Omental fat pad (tissue), 4 donors: Measurements from ENCODE around the gene RAI1. TPM values are rescaled to one million over a fixed set of nuclear protein-coding genes. Genes with fewer than 3 reads are reported as not detected.
"Not testable (repeated sequence)": the region's sequence is repeated elsewhere in the genome, so short reads cannot be mapped to it uniquely, and the experiment has no call there.

Experiments
- ATAC-seq: fragments of 150-250 bp; one replicate; pipeline ENCODE4 v1.9.1; 2016; ENCODE audit warnings: mild to moderate bottlenecking, moderate library complexity; ENCODE audit not compliant: low FRiP score
- DNase-seq: peaks from one replicate; pipeline ENCODE4 v3.0.0-alpha.2; 2019; ENCODE audit warnings: low spot score
- total RNA-seq, 4 donors: library from RNA; depleted of rRNA; stranded (reverse); fragments of >200 nt; gene quantifications; one replicate each; pipeline ENCODE4 v1.1.0, GENCODE V29; 2016
- TF ChIP-seq, protein P1 (sequence below), 3 donors: fragments of 450-650 bp; IDR thresholded peaks; one replicate each; pipeline ENCODE4 v1.5.1; 2016 to 2017; ENCODE audit warnings: antibody characterized with exemption in 3 of 3, mild to moderate bottlenecking in 3 of 3, moderate library complexity in 2 of 3

RAI1 gene
- total RNA-seq, 4 donors from 2014 or later = 6.7 to 30.6 (median 8.5) TPM

DNA sequence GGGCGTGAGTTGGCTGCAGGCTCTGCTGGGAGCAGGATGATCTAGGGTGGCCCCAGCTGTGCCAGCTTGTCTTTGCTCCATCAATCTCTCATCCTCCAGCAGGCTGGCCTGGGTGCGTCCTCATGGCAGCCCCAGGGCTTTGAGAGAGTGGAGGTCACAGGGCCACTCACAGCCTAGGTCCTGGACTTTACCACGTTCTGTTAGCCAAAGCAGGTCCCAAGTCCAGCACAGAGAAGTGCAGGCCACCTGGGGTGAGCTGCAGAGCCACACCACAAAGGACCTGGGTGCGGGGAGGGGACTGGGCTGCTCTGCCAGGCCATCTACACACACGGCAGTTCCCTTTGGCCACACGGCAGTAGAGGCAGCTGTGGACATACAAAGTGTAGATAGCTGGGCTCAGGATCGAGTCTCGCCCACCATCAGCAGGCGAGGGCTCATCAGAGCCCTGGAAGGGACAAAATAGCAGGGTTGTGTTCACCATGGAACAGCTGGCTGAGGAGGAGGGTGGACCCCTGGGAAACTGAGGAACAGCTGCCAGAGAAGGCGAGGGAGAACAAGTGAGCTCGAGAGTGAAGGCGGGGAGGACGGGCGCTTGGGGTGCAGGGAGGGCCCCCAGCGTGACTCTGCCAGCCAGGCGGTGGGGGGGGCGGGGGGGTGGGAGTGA, 125.5 kb downstream of the RAI1 start:
- ATAC-seq (no peak), DNase-seq (no peak)
- TF ChIP-seq, protein P1, sequence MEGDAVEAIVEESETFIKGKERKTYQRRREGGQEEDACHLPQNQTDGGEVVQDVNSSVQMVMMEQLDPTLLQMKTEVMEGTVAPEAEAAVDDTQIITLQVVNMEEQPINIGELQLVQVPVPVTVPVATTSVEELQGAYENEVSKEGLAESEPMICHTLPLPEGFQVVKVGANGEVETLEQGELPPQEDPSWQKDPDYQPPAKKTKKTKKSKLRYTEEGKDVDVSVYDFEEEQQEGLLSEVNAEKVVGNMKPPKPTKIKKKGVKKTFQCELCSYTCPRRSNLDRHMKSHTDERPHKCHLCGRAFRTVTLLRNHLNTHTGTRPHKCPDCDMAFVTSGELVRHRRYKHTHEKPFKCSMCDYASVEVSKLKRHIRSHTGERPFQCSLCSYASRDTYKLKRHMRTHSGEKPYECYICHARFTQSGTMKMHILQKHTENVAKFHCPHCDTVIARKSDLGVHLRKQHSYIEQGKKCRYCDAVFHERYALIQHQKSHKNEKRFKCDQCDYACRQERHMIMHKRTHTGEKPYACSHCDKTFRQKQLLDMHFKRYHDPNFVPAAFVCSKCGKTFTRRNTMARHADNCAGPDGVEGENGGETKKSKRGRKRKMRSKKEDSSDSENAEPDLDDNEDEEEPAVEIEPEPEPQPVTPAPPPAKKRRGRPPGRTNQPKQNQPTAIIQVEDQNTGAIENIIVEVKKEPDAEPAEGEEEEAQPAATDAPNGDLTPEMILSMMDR (IDR thresholded peaks at IDR 0.05) = no peak

DNA sequence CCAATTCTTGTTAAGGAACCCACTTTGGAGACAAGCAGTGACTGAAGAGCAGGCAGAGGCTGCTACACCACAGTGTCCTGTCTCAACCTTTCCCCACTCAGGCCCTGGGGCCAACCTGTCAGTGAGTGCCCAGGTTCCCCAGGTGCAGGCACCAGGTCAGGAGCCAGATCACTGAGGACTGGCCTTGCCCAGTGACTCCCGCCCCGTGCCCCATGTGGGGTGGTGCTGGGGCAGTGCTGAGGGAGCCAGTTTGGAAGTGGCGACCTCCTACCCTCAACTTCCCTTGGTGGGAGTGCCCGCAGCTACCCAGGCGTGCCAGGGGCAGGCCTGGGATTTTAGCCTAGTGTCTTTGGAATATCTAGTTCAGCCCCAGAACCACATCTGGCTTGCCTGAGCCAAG, 126.2 kb downstream of the RAI1 start:
- ATAC-seq (no peak), DNase-seq (no peak)
- TF ChIP-seq, protein P1 (IDR thresholded peaks at IDR 0.05) = no peak

DNA sequence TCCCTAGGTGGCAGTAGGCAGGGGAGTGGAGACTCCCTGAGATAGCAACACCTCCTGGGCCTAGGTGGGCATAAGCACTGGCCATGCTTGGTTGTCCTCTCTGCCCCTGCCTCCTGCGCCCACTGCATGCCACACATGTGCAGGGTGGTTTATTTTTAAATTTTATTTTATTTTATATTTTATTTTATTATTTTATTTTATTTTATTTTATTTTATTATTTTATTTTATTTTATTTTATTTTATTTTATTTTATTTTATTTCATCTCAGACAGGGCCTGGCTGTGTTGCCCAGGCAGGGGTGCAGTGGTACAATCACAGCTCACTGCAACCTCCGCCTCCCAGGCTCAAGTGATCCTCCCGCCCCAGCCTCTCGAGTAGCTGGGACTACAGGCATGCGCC, 126.9 kb downstream of the RAI1 start:
- ATAC-seq, DNase-seq: not testable (repeated sequence)

DNA sequence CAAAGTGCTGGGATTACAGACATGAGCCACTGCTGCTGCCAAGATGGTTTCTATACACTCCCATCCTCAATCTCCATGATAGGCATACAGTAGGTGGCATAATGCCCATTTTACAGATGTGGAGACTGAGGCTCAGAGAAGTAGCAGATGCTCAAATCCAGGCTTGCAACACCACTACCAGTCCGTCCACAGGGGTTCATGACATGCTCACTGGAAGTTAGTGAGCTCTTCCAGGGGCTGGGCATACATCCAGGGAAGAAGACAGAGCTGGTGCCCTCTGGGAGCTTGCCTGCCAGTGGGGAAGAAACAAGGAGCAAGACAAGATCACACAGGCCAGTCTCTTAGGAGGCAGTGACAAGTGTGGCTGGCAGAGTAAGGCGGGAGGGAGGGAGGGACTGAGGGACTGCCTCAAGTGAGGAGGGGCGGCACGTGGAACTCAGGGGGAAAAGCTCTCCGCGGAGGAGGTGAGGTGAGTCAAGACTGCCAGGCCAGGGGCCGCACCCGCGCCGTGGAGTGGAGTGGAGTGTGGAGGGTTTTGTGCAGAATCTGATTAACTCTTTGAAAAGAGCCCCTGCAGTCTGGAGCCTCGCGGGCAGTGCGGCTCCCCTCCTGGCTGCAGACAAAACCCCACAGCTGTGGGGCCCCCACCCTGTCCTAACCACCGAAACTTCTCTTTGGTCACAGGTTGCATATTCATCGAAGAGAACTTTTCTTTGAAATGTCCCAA, 127.6 kb downstream of the RAI1 start:
- DNase-seq = no peak
- peak; percentile 6 for ATAC-seq
- TF ChIP-seq, protein P1 (IDR thresholded peaks at IDR 0.05) = no peak

DNA sequence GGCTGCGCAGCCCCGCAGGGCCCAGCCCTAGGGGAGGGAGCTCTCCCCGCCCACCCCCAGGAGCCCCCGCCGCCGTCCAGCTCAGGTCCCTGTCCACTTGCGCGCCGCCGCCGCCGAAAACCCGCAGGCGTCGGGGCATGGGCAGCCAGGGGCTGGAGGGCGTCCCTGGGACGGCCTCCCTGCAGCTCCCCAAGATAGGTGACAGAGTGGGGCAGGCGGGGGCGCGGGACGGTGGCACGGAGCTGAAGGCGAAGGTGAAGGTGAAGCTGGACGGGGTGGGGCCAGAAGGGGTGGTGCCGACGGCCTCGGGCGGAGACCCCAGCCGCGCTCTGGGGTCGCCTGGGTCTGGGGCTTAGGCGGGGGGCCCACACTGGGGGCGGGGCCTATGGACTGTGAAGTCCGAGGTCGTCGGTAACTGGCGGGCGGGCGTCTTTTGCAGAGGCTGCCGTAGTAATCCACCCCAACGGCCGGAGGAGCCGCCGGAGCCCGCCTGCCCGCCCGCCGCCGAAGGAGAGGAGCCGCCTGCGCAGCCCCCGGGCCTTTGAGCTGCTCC, 128.3 kb downstream of the RAI1 start:
- TF ChIP-seq, protein P1 (IDR thresholded peaks at IDR 0.05) = no peak
- DNase-seq = no peak
- no peak for ATAC-seq

DNA sequence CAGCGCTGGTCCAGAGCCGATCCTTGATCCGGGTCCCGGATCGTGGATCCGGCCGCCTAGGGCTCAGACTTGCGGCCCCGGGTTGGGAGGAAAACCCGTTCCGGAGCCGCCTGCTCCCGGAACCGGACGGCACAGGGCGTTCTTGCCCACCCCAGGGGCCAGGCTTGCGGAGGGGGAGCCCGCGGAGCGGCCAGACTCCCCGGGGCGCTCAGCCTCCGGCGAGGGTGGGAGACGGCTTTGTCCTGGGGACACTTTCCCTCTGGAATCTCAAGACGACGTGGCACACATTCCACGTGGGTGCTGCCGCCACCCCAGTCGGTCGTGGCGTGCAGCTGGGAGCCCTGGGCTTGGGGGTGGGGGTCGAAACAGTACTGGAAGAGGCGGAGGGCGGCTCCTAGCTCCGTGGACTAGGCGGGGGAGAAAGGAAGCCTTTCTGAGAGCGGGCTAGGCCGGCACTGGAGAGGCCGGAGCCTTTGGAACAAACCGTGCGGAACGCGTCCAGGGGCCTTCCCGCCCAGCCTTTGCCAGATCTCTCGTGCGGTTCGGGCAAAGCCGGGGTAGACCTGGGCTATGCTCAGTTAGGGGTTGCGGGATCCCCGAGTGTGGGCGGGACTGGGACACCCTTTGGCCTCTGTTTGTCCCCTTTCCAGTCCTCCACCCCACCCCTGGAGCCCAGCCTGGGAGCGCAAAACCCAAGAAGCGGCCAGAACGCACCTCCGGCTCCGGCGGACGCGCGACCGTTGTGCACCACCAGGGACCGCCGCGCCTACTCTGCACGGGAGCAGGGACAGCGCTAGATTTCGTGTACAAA, 129.0 kb downstream of the RAI1 start:
- TF ChIP-seq, protein P1 (IDR thresholded peaks at IDR 0.05) = no peak
- DNase-seq (no peak), ATAC-seq (peak; percentile 29)

DNA sequence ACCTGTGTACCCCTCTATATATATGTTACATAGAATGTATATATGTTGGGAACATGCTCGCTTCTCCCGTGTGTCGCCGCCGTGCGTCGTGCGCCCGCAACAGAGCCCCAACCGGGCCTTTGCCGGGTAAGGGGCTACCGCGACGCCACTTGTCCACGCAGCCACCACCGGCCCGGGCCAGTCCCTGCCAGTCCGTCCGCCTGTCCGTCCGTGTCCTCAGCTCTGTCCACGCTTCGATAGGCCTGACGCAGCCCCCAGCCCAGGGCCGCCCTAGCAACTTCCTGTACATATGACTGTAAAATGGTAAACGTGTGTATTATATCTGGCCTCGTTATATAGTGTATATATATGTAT, 129.6 kb downstream of the RAI1 start:
- DNase-seq = no peak

More for the DNA sequence above, 129.6 kb downstream of the RAI1 start:
- TF ChIP-seq, protein P1 (IDR thresholded peaks at IDR 0.05) = no peak
- ATAC-seq = no peak
